ENCODE measurements around the gene C10orf95. TPM values are rescaled to one million over a fixed set of nuclear protein-coding genes. Genes with fewer than 3 reads are reported as not detected.
A peak's percentile ranks its signal among the peaks of the same experiment; 100 is the strongest.

C10orf95 gene
- total RNA-seq, 1 experiment from 2014 or later, result 0.82 TPM

DNA sequence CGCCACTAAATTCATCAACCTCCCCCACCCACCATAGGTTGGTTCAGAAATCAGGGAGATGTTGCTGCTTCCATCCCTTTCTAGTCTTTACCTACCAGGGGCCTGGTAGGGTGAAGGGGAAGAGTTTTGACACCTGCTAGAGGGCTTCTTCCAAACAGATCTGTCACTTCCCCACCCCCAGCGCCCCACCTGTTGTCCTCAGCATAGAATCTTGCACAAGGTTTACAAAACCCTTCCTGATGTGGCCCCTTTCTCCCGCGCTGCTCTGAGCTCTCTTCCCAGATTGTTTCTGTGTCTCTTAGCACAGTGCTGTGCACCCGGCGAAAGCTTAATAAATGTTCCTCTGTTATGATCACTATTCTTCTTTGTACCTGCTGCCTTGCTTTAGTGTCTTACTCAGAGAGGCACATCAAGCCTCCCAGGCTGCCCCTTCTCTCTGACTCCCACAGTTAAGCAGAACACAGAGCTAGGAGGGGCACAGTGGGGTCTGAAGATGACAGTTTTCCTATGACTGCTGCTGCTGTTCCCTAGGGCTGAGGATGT is 11.2 kb upstream of the C10orf95 start:
- Mint-ChIP-seq H3K27ac (ENCODE audit: unreplicated experiment) (peak overlapping the region; percentile 87), H3K9me3 (ENCODE audit: unreplicated experiment) (no peaks in the 10 kb centered on the region), H3K36me3 (ENCODE audit: insufficient read depth, unreplicated experiment) (peaks cover 26% of the 10 kb centered on the region), H3K27me3 (ENCODE audit: insufficient read depth, unreplicated experiment) (no peaks in the 10 kb centered on the region), H3K4me1 (ENCODE audit: low read depth, unreplicated experiment) (peaks cover 24% of the 10 kb centered on the region), H3K4me3 (ENCODE audit: unreplicated experiment) (peak overlapping the region; percentile 96)
- Histone ChIP-seq H3K4me3 (ENCODE audit: low read depth, low read length) (peak overlapping the region; percentile 54), H3K27me3 (replicated peaks; ENCODE audit: control insufficient read depth, insufficient read depth, low read length) (no peaks in the 10 kb centered on the region), H3K9me3 (no peaks in the 10 kb centered on the region), H3K36me3 (ENCODE audit: control insufficient read depth, insufficient read depth, low read length) (no peaks in the 10 kb centered on the region), H3K4me1 (peaks cover 29% of the 10 kb centered on the region)
- ChIA-PET POLR2A (interaction anchor here (0.6 to 2.4 kb wide), 5 partner anchors 12 to 30 kb away, joined by 5 to 23 read pairs (median 7); partner anchors contain the start of genes C10orf95 and CUEDC2), CTCF (interaction anchor here (0.5 to 1.9 kb wide), 7 partner anchors 16 to 780 kb away, joined by 3 to 8 read pairs (median 5); partner anchors contain the start of gene ACTR1A)
- no TSS peak for BruUV-seq (replicated peaks)
- no peak for DNase-seq
- intact Hi-C loops (cut with micrococcal nuclease; ENCODE audit: unreplicated experiment), result loop anchor here (1.0 to 2.0 kb wide), 4 partner anchors 9 to 68 kb away; partner anchors contain the start of gene CUEDC2
- no peak for TF ChIP-seq CTCF (IDR thresholded peaks at IDR 0.05; ENCODE audit: insufficient read depth in 1 of 2, low read depth in 1 of 2, low read length in 1 of 2, severe bottlenecking in 1 of 2, unreplicated experiment in 1 of 2)

DNA sequence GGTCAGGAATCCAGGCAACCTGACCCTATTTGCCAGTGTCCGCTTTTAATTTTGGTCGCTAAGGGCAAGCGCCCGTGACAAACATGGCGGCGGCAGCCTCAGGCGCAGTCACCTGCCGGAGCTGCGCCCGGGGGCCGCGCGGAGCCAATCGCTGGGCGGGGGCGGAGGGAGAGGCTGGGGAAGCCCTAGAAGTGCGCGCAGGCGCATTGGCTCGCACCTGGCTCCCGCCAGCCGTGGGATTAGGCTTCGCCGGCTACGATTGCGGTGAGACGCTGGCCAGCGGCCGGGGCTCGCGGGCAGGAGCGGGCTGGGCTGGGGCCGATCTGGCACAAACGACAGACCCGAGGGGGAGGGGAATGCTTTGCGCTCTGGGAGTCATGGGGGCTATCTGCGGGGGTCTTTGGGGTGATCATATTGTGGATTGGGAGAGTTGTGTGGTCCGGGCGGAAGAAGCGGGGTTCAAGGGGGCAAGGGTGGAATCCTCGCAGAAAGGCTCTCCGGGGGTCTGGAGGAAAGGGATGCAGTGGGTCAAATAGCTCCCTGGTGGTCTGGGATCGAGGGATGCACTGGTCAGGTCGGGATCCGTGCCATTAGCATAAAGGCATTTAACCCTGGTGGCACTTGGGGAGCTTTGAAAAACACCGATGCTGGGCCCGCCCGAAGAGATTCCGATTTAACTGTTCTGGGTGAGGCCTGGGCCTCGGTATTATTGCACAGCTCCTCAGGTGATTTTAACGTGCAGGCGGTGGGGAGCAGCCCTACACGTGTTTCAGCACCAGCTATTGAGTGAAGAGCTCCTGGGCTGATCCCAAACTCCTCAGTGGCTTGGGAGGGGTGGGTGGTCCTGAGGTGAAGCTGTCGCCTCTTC is 10.1 kb upstream of the C10orf95 start:
- DNase-seq, result peak; percentile 94 to 98
- peak overlapping the region; percentile 78 for H3K27ac Mint-ChIP-seq (ENCODE audit: unreplicated experiment)
- H3K36me3 Mint-ChIP-seq (ENCODE audit: insufficient read depth, unreplicated experiment), result peaks cover 29% of the 10 kb centered on the region
- H3K36me3 ChIP-seq (ENCODE audit: control insufficient read depth, insufficient read depth, low read length), result no peaks in the 10 kb centered on the region
- H3K27me3 Mint-ChIP-seq (ENCODE audit: insufficient read depth, unreplicated experiment), result no peaks in the 10 kb centered on the region
- no peaks in the 10 kb centered on the region for H3K9me3 Mint-ChIP-seq (ENCODE audit: unreplicated experiment)
- peaks cover 32% of the 10 kb centered on the region for H3K4me1 ChIP-seq
- no peak for TF ChIP-seq CTCF (IDR thresholded peaks at IDR 0.05; ENCODE audit: insufficient read depth in 1 of 2, low read depth in 1 of 2, low read length in 1 of 2, severe bottlenecking in 1 of 2, unreplicated experiment in 1 of 2)
- peaks cover 24% of the 10 kb centered on the region for H3K4me1 Mint-ChIP-seq (ENCODE audit: low read depth, unreplicated experiment)
- no peaks in the 10 kb centered on the region for H3K9me3 ChIP-seq
- H3K4me3 ChIP-seq (ENCODE audit: low read depth, low read length), result peak overlapping the region; percentile 54
- peak overlapping the region; percentile 96 for H3K4me3 Mint-ChIP-seq (ENCODE audit: unreplicated experiment)
- ChIA-PET CTCF (interaction anchor here (0.8 to 1.9 kb wide), 5 partner anchors 18 to 292 kb away, joined by 3 to 6 read pairs (median 4); partner anchors contain the start of gene CUEDC2), POLR2A (interaction anchor here (0.6 to 2.4 kb wide), 4 partner anchors 10 to 216 kb away, joined by 3 to 23 read pairs (median 6); partner anchors contain the start of genes ACTR1A, C10orf95, CUEDC2 and GBF1)
- H3K27me3 ChIP-seq (replicated peaks; ENCODE audit: control insufficient read depth, insufficient read depth, low read length), result no peaks in the 10 kb centered on the region
- intact Hi-C loops (cut with micrococcal nuclease; ENCODE audit: unreplicated experiment), result loop anchor here (1.0 to 2.0 kb wide), 4 partner anchors 11 to 41 kb away; partner anchors contain the start of genes ACTR1A and FBXL15
- BruUV-seq (replicated peaks), result no TSS peak

- intact Hi-C loops (cut with micrococcal nuclease; ENCODE audit: unreplicated experiment), result loop anchor here (1.0 to 2.0 kb wide), 3 partner anchors 11 to 41 kb away; partner anchors contain the start of genes ACTR1A and FBXL15
- H3K9me3 Mint-ChIP-seq (ENCODE audit: unreplicated experiment), result no peaks in the 10 kb centered on the region
- H3K4me1 Mint-ChIP-seq (ENCODE audit: low read depth, unreplicated experiment), result peaks cover 24% of the 10 kb centered on the region
- peak overlapping the region; percentile 96 for H3K4me3 Mint-ChIP-seq (ENCODE audit: unreplicated experiment)
- Histone ChIP-seq H3K36me3 (ENCODE audit: control insufficient read depth, insufficient read depth, low read length) (no peaks in the 10 kb centered on the region), H3K9me3 (no peaks in the 10 kb centered on the region), H3K4me1 (peaks cover 38% of the 10 kb centered on the region), H3K4me3 (ENCODE audit: low read depth, low read length) (peak overlapping the region; percentile 20; the same call in 1 of the 2 replicates), H3K27me3 (replicated peaks; ENCODE audit: control insufficient read depth, insufficient read depth, low read length) (no peaks in the 10 kb centered on the region)
- no TSS peak for BruUV-seq (replicated peaks)
- CTCF ChIA-PET, result interaction anchor here (0.8 to 1.0 kb wide), 2 partner anchors 19 to 123 kb away, joined by 3 read pairs; no protein-coding TSS in a partner anchor
- DNase-seq, result no peak
- H3K36me3 Mint-ChIP-seq (ENCODE audit: insufficient read depth, unreplicated experiment), result peaks cover 35% of the 10 kb centered on the region
- H3K27me3 Mint-ChIP-seq (ENCODE audit: insufficient read depth, unreplicated experiment), result no peaks in the 10 kb centered on the region
- TF ChIP-seq CTCF (IDR thresholded peaks at IDR 0.05; ENCODE audit: insufficient read depth in 1 of 2, low read depth in 1 of 2, low read length in 1 of 2, severe bottlenecking in 1 of 2, unreplicated experiment in 1 of 2), result no peak
- POLR2A ChIA-PET, result interaction anchor here (0.6 to 2.4 kb wide), 2 partner anchors 28 to 215 kb away, joined by 5 to 6 read pairs; partner anchors contain the start of genes CUEDC2 and GBF1
- H3K27ac Mint-ChIP-seq (ENCODE audit: unreplicated experiment), result peak overlapping the region; percentile 78
These were observed 9.5 kb upstream of the C10orf95 start for GRCh38 chr10:102460836-102461186.
